Measurements from ENCODE around the gene MED10. TPM values are rescaled to one million over a fixed set of nuclear protein-coding genes. Genes with fewer than 3 reads are reported as not detected.

MED10 gene
- total RNA-seq, 1 donor from 2014 or later = 6.3 TPM

GRCh38 chr5:6393596-6394194, 15.3 kb upstream of the MED10 start:
- Histone ChIP-seq H3K36me3 (ENCODE audit: control insufficient read depth in 3 of 3, insufficient read depth in 3 of 3, low read length in 3 of 3) (no peaks in the 10 kb centered on the region), H3K27ac (ENCODE audit: low read depth, low read length) (no peak overlapping the region), H3K27me3 (ENCODE audit: control insufficient read depth in 3 of 3, insufficient read depth in 3 of 3, low read length in 3 of 3) (peaks cover 6 to 18% (median 10%) of the 10 kb centered on the region in 3 donors), H3K9me3 (ENCODE audit: control insufficient read depth in 3 of 3, low read length in 3 of 3) (peaks cover 0 to 3% (median 0%) of the 10 kb centered on the region in 3 donors), H3K9ac (ENCODE audit: low read depth in 1 of 3, low read length in 3 of 3) (no peak overlapping the region), H3K4me1 (ENCODE audit: control insufficient read depth in 3 of 3, insufficient read depth in 3 of 3, low read length in 3 of 3) (no peaks in the 10 kb centered on the region), H3K4me3 (ENCODE audit: low read length in 3 of 3) (no peak overlapping the region)

- H3K9ac ChIP-seq (ENCODE audit: low read depth in 1 of 3, low read length in 3 of 3) = no peak overlapping the region
Measured at GRCh38 chr5:6392561-6392960, 14.2 kb upstream of the MED10 start.

DNA sequence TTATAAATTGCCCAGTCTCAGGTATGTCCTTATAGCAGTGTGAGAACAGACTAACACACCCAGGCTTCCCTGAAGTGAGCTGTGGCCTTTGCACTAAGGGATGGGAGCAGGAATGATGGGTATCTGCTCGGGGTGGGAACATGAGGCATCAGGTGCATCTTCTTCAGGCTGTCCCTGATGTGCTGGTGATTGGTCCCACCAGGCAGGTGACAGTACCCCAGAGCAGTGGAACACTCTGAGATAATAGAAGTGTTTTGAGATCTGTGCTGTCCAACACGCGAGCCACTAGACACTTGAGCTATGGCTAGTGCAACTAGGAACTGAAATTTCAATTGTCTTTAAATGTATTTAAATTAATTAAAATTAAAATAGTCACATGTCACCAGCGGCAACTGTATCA, 12.8 kb upstream of the MED10 start:
- H3K4me3 ChIP-seq (ENCODE audit: low read length in 3 of 3) = no peak overlapping the region
- no peak overlapping the region for H3K27ac ChIP-seq (ENCODE audit: low read depth, low read length)
- H3K27me3 ChIP-seq (ENCODE audit: control insufficient read depth in 3 of 3, insufficient read depth in 3 of 3, low read length in 3 of 3) = peaks cover 6 to 18% (median 10%) of the 10 kb centered on the region in 3 donors
- no peaks in the 10 kb centered on the region for H3K4me1 ChIP-seq (ENCODE audit: control insufficient read depth in 3 of 3, insufficient read depth in 3 of 3, low read length in 3 of 3)
- H3K9me3 ChIP-seq (ENCODE audit: control insufficient read depth in 3 of 3, low read length in 3 of 3) = no peaks in the 10 kb centered on the region
- H3K36me3 ChIP-seq (ENCODE audit: control insufficient read depth in 3 of 3, insufficient read depth in 3 of 3, low read length in 3 of 3) = no peaks in the 10 kb centered on the region
- no peak overlapping the region for H3K9ac ChIP-seq (ENCODE audit: low read depth in 1 of 3, low read length in 3 of 3)

More at GRCh38 chr5:6392561-6392960, 14.2 kb upstream of the MED10 start:
- Histone ChIP-seq H3K27me3 (ENCODE audit: control insufficient read depth in 3 of 3, insufficient read depth in 3 of 3, low read length in 3 of 3) (peaks cover 6 to 18% (median 10%) of the 10 kb centered on the region in 3 donors), H3K36me3 (ENCODE audit: control insufficient read depth in 3 of 3, insufficient read depth in 3 of 3, low read length in 3 of 3) (no peaks in the 10 kb centered on the region), H3K27ac (ENCODE audit: low read depth, low read length) (no peak overlapping the region), H3K4me1 (ENCODE audit: control insufficient read depth in 3 of 3, insufficient read depth in 3 of 3, low read length in 3 of 3) (no peaks in the 10 kb centered on the region), H3K9me3 (ENCODE audit: control insufficient read depth in 3 of 3, low read length in 3 of 3) (peaks cover 0 to 3% (median 0%) of the 10 kb centered on the region in 3 donors), H3K4me3 (ENCODE audit: low read length in 3 of 3) (no peak overlapping the region)

DNA sequence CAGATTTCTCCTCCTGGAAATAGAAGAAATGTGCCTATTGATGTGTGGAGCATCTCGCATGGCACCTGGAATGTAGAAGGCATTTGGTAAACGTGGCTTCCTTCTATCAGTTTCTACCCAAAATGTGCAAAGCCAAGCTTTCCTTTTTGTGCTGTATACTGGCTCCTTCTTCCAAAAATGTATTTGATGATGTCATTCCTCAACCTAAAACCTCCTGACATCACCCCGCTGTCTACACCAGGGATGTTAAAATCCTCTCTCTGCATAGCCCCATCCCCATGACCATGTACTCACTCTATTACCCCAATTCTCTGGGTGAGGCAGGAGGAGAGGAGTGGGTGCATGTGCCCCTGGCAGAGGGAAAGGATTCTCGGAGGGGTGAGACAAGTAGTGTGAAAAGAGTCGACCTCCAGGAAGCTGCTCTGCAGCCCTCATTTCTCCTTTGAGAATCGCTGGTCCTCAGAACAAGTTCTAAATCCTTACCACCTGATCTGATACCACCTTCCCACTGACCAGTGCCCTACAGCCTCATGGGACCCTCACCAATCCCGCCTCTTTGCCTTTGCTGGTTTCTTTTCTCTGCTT, 11.7 kb upstream of the MED10 start:
- H3K27ac ChIP-seq (ENCODE audit: low read depth, low read length) = no peak overlapping the region

DNA sequence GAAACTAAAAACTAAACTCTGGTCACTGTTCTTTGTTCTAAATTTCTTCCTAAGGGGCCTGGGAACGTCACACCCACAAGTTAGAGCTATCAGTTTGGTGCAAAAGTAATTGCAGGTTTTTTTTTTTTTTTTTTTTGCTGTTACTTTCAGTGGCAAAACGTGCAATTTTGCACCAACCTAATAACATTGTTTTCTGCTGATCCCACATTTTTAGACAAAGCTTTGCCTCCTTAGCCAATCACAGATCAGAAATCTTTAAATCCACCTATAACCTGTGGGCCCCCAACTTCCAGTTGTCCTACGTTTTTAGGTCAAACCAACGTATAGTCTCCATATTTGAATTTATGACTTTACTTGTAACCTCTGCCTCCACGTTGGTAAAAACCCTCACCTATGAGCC, 11.1 kb upstream of the MED10 start:
- Histone ChIP-seq H3K9ac (ENCODE audit: low read depth in 1 of 3, low read length in 3 of 3) (no peak overlapping the region), H3K4me3 (ENCODE audit: low read length in 3 of 3) (no peak overlapping the region), H3K4me1 (ENCODE audit: control insufficient read depth in 3 of 3, insufficient read depth in 3 of 3, low read length in 3 of 3) (no peaks in the 10 kb centered on the region), H3K36me3 (ENCODE audit: control insufficient read depth in 3 of 3, insufficient read depth in 3 of 3, low read length in 3 of 3) (no peaks in the 10 kb centered on the region), H3K27ac (ENCODE audit: low read depth, low read length) (no peak overlapping the region), H3K27me3 (ENCODE audit: control insufficient read depth in 3 of 3, insufficient read depth in 3 of 3, low read length in 3 of 3) (peaks cover 3 to 11% (median 10%) of the 10 kb centered on the region in 3 donors), H3K9me3 (ENCODE audit: control insufficient read depth in 3 of 3, low read length in 3 of 3) (no peaks in the 10 kb centered on the region)

More for the DNA sequence above, 11.7 kb upstream of the MED10 start:
- Histone ChIP-seq H3K9ac (ENCODE audit: low read depth in 1 of 3, low read length in 3 of 3) (no peak overlapping the region), H3K4me1 (ENCODE audit: control insufficient read depth in 3 of 3, insufficient read depth in 3 of 3, low read length in 3 of 3) (no peaks in the 10 kb centered on the region), H3K4me3 (ENCODE audit: low read length in 3 of 3) (no peak overlapping the region), H3K36me3 (ENCODE audit: control insufficient read depth in 3 of 3, insufficient read depth in 3 of 3, low read length in 3 of 3) (no peaks in the 10 kb centered on the region), H3K27me3 (ENCODE audit: control insufficient read depth in 3 of 3, insufficient read depth in 3 of 3, low read length in 3 of 3) (peaks cover 6 to 16% (median 10%) of the 10 kb centered on the region in 3 donors), H3K9me3 (ENCODE audit: control insufficient read depth in 3 of 3, low read length in 3 of 3) (no peaks in the 10 kb centered on the region)

GRCh38 chr5:6387970-6388369, 9.6 kb upstream of the MED10 start:
- H3K4me3 ChIP-seq (ENCODE audit: low read length in 3 of 3) = no peak overlapping the region
- H3K9ac ChIP-seq (ENCODE audit: low read depth in 1 of 3, low read length in 3 of 3) = no peak overlapping the region
- no peaks in the 10 kb centered on the region for H3K4me1 ChIP-seq (ENCODE audit: control insufficient read depth in 3 of 3, insufficient read depth in 3 of 3, low read length in 3 of 3)
- no peaks in the 10 kb centered on the region for H3K36me3 ChIP-seq (ENCODE audit: control insufficient read depth in 3 of 3, insufficient read depth in 3 of 3, low read length in 3 of 3)
- H3K27ac ChIP-seq (ENCODE audit: low read depth, low read length) = no peak overlapping the region
- H3K9me3 ChIP-seq (ENCODE audit: control insufficient read depth in 3 of 3, low read length in 3 of 3) = no peaks in the 10 kb centered on the region
- peaks cover 3 to 13% (median 5%) of the 10 kb centered on the region in 3 donors for H3K27me3 ChIP-seq (ENCODE audit: control insufficient read depth in 3 of 3, insufficient read depth in 3 of 3, low read length in 3 of 3)

GRCh38 chr5:6386271-6386670, 7.9 kb upstream of the MED10 start:
- H3K9ac ChIP-seq (ENCODE audit: low read depth in 1 of 3, low read length in 3 of 3) = no peak overlapping the region
- H3K4me1 ChIP-seq (ENCODE audit: control insufficient read depth in 3 of 3, insufficient read depth in 3 of 3, low read length in 3 of 3) = no peaks in the 10 kb centered on the region
- no peak overlapping the region for H3K27ac ChIP-seq (ENCODE audit: low read depth, low read length)
- H3K9me3 ChIP-seq (ENCODE audit: control insufficient read depth in 3 of 3, low read length in 3 of 3) = no peaks in the 10 kb centered on the region
- no peaks in the 10 kb centered on the region for H3K36me3 ChIP-seq (ENCODE audit: control insufficient read depth in 3 of 3, insufficient read depth in 3 of 3, low read length in 3 of 3)
- H3K27me3 ChIP-seq (ENCODE audit: control insufficient read depth in 3 of 3, insufficient read depth in 3 of 3, low read length in 3 of 3) = peaks cover 0 to 6% (median 0%) of the 10 kb centered on the region in 3 donors
- H3K4me3 ChIP-seq (ENCODE audit: low read length in 3 of 3) = no peak overlapping the region

GRCh38 chr5:6384856-6385255, 6.5 kb upstream of the MED10 start:
- Histone ChIP-seq H3K36me3 (ENCODE audit: control insufficient read depth in 3 of 3, insufficient read depth in 3 of 3, low read length in 3 of 3) (no peaks in the 10 kb centered on the region), H3K9me3 (ENCODE audit: control insufficient read depth in 3 of 3, low read length in 3 of 3) (no peaks in the 10 kb centered on the region), H3K27ac (ENCODE audit: low read depth, low read length) (no peak overlapping the region), H3K27me3 (ENCODE audit: control insufficient read depth in 3 of 3, insufficient read depth in 3 of 3, low read length in 3 of 3) (peaks cover 0 to 2% (median 0%) of the 10 kb centered on the region in 3 donors), H3K9ac (ENCODE audit: low read depth in 1 of 3, low read length in 3 of 3) (no peak overlapping the region), H3K4me3 (ENCODE audit: low read length in 3 of 3) (no peak overlapping the region), H3K4me1 (ENCODE audit: control insufficient read depth in 3 of 3, insufficient read depth in 3 of 3, low read length in 3 of 3) (no peaks in the 10 kb centered on the region)

DNA sequence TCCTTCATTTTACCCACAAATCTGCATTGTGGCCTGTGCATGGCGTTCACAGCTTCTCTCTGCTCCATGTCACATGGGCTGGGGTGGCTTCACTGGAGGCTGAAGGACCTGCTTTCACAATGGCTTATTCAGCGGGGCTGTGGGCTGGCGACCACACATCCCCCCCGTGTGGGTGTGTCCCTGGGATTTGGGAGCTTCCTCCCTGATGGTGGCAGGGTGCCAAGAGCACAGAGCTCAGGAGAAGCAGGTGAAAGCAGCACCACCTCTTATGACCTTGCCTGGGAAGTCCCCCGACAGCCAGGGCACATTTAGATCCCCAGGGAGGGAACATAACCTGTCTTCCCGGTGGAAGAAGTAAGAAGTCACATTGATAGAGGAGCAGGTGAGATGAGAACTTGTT, 5.0 kb upstream of the MED10 start:
- peaks cover 0 to 2% (median 0%) of the 10 kb centered on the region in 3 donors for H3K27me3 ChIP-seq (ENCODE audit: control insufficient read depth in 3 of 3, insufficient read depth in 3 of 3, low read length in 3 of 3)
- H3K4me3 ChIP-seq (ENCODE audit: low read length in 3 of 3) = no peak overlapping the region
- H3K36me3 ChIP-seq (ENCODE audit: control insufficient read depth in 3 of 3, insufficient read depth in 3 of 3, low read length in 3 of 3) = no peaks in the 10 kb centered on the region
- H3K9me3 ChIP-seq (ENCODE audit: control insufficient read depth in 3 of 3, low read length in 3 of 3) = no peaks in the 10 kb centered on the region
- no peak overlapping the region for H3K9ac ChIP-seq (ENCODE audit: low read depth in 1 of 3, low read length in 3 of 3)
- H3K4me1 ChIP-seq (ENCODE audit: control insufficient read depth in 3 of 3, insufficient read depth in 3 of 3, low read length in 3 of 3) = peaks cover 4 to 7% (median 6%) of the 10 kb centered on the region in 3 donors
- no peak overlapping the region for H3K27ac ChIP-seq (ENCODE audit: low read depth, low read length)

GRCh38 chr5:6379246-6379645, 899 bp upstream of the MED10 start:
- peaks cover 14 to 19% (median 18%) of the 10 kb centered on the region in 3 donors for H3K4me1 ChIP-seq (ENCODE audit: control insufficient read depth in 3 of 3, insufficient read depth in 3 of 3, low read length in 3 of 3)
- H3K9ac ChIP-seq (ENCODE audit: low read depth in 1 of 3, low read length in 3 of 3) = peak overlapping the region in 2 of 3 donors; percentile 83 to 90
- peak overlapping the region in 1 of 3 donors; percentile 97 for H3K4me3 ChIP-seq (ENCODE audit: low read length in 3 of 3)
- H3K27me3 ChIP-seq (ENCODE audit: control insufficient read depth in 3 of 3, insufficient read depth in 3 of 3, low read length in 3 of 3) = peaks cover 0 to 2% (median 0%) of the 10 kb centered on the region in 3 donors
- H3K27ac ChIP-seq (ENCODE audit: low read depth, low read length) = no peak overlapping the region
- H3K9me3 ChIP-seq (ENCODE audit: control insufficient read depth in 3 of 3, low read length in 3 of 3) = no peaks in the 10 kb centered on the region
- peaks cover 12 to 20% (median 18%) of the 10 kb centered on the region in 3 donors for H3K36me3 ChIP-seq (ENCODE audit: control insufficient read depth in 3 of 3, insufficient read depth in 3 of 3, low read length in 3 of 3)

Measured in skeletal muscle tissue (tissue), 4 donors.